Esophagus muscularis mucosa (tissue), 3 donors: ENCODE measurements around the gene GNRHR.

Source experiments
- POLR2A ChIP-seq: fragments of 450-650 bp; IDR thresholded peaks from one replicate; pipeline ENCODE4 v1.6.1; 2017; ENCODE audit warnings: antibody characterized with exemption, moderate library complexity, mild to moderate bottlenecking, low read depth
- TF ChIP-seq, protein P1 (sequence below), 3 experiments: fragments of 200-600 bp in 2 of 3; fragments of 450-650 bp in 1 of 3; sonication (generic) in 2 of 3; IDR thresholded peaks; one replicate each; pipeline ENCODE4 v1.5.1; 2017 to 2019; ENCODE audit warnings: antibody characterized with exemption in 3 of 3, mild to moderate bottlenecking in 2 of 3, moderate library complexity in 1 of 3

DNA sequence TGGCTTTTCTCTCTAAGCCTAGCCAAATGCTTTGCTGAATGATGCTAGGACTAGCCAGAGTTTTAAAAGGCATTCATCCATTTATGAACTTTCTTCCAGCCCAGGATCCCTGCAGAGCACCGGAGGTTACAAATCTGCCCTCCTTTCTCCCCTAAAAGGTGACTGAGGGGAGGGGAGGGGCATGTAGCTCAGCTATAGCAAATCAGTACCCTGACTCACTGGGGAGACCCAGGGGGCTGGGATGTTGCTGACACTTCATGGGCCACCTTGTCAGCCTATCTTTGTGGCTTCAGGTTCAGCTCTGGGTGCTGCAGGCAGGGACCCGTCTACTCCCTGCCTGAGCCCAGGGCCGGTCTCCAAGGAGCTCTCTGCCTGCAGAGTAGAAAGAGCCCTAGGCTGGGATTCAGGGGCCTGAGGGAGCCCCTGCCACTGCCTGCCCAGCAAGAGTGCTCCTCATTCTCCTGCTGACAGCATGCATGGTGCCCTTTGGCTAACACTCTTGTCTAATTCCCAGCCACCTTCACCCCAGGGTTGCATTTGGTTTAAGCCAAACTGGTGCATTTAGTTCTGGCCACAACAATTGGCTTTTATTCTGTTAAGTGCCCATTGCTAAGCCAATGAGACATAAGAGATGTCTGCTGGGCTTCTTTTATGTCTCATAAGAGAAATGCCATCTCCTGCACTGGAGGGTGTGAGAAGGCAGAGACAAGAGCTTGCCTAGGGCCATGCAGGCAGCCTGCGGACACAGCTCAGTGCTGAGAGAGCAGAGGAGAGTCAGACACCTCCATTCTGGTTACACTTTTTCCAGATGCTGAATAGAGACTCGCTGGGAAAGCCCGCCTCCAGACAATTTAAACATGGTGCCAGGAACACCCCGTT is 41.3 kb downstream of the GNRHR start:
- no peak for TF ChIP-seq POLR2A
- TF ChIP-seq, protein P1, sequence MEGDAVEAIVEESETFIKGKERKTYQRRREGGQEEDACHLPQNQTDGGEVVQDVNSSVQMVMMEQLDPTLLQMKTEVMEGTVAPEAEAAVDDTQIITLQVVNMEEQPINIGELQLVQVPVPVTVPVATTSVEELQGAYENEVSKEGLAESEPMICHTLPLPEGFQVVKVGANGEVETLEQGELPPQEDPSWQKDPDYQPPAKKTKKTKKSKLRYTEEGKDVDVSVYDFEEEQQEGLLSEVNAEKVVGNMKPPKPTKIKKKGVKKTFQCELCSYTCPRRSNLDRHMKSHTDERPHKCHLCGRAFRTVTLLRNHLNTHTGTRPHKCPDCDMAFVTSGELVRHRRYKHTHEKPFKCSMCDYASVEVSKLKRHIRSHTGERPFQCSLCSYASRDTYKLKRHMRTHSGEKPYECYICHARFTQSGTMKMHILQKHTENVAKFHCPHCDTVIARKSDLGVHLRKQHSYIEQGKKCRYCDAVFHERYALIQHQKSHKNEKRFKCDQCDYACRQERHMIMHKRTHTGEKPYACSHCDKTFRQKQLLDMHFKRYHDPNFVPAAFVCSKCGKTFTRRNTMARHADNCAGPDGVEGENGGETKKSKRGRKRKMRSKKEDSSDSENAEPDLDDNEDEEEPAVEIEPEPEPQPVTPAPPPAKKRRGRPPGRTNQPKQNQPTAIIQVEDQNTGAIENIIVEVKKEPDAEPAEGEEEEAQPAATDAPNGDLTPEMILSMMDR (IDR thresholded peaks at IDR 0.05): no peak
